Activated CD4-positive, CD25-positive, alpha-beta regulatory T cell (primary cell): ENCODE data around the gene EXOC4.
"Not testable (repeated sequence)": the region's sequence is repeated elsewhere in the genome, so short reads cannot be mapped to it uniquely, and the experiment has no call there.

ENCODE experiments used
- DNase-seq, 4 experiments: peaks; one replicate each; lab custom pipeline; 2025; lab: John Stamatoyannopoulos, UW

The EXOC4 gene

GRCh38 chr7:134077560-134077959, 824.7 kb downstream of the EXOC4 start:
- DNase-seq: not testable (repeated sequence)

GRCh38 chr7:134078991-134079390, 826.1 kb downstream of the EXOC4 start:
- DNase-seq: no peak

- no peak for DNase-seq
These were observed 828.8 kb downstream of the EXOC4 start for GRCh38 chr7:134081695-134082094.

- DNase-seq: no peak
These were observed 831.0 kb downstream of the EXOC4 start for GRCh38 chr7:134083766-134084487.

GRCh38 chr7:134084488-134085144, 831.7 kb downstream of the EXOC4 start:
- DNase-seq: no peak

GRCh38 chr7:134085311-134085710, 832.4 kb downstream of the EXOC4 start:
- DNase-seq: no peak

- no peak for DNase-seq
These were observed 834.3 kb downstream of the EXOC4 start for GRCh38 chr7:134086998-134087735.

GRCh38 chr7:134088199-134088598, 835.3 kb downstream of the EXOC4 start:
- no peak for DNase-seq

GRCh38 chr7:134089446-134089845, 836.6 kb downstream of the EXOC4 start:
- DNase-seq: no peak

GRCh38 chr7:134098072-134098471, 845.2 kb downstream of the EXOC4 start:
- DNase-seq: no peak

- DNase-seq: no peak
These were observed 848.8 kb downstream of the EXOC4 start for GRCh38 chr7:134101716-134102115.

- DNase-seq: no peak
These were observed 851.3 kb downstream of the EXOC4 start for GRCh38 chr7:134104166-134104565.

- no peak for DNase-seq
These were observed 853.0 kb downstream of the EXOC4 start for GRCh38 chr7:134105841-134106240.

- no peak for DNase-seq
These were observed 855.9 kb downstream of the EXOC4 start for GRCh38 chr7:134108802-134109201.

GRCh38 chr7:134113655-134114054, 860.8 kb downstream of the EXOC4 start:
- DNase-seq: no peak

- DNase-seq: no peak
These were observed 862.1 kb downstream of the EXOC4 start for GRCh38 chr7:134114992-134115391.
